DMS 273 treated with DMSO at 0.1 percent for 48 hours (cell line): ENCODE results near the gene TMEM141.
A peak's percentile ranks its signal among the peaks of the same experiment; 100 is the strongest.
"Not testable (repeated sequence)": the region's sequence is repeated elsewhere in the genome, so short reads cannot be mapped to it uniquely, and the experiment has no call there.

ENCODE experiments used
- DNase-seq: peaks from one replicate; lab custom pipeline; 2025; lab: John Stamatoyannopoulos, UW

Gene TMEM141

DNA sequence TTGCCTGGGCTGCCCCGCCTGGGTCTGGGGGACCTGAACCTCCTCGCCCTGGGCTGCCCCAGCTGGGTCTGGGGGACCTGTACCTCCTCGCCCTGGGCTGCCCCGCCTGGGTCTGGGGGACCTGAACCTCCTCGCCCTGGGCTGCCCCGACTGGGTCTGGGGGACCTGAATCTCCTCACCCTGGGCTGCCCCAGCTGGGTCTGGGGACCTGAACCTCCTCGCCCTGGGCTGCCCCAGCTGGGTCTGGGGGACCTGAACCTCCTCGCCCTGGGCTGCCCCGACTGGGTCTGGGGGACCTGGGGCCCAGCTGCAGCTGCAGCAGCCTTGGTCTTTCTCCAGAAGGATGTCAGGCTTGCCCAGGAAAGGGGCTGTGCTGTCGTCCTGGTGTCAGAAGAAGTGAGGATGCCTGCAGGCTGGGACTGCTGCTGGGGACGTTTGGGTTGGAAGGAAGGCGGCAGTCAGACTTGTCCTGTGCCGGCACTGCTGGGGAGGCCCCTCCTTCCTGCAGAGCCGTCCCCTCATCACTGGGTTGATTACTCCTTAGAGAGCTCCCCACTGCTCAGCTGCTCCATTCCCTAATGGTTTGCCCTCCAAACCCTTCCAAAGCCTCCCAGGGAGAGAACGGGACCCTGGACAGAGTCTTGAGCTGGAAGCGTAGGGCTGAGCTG is 42.4 kb downstream of the TMEM141 start:
- not testable (repeated sequence) for DNase-seq

DNA sequence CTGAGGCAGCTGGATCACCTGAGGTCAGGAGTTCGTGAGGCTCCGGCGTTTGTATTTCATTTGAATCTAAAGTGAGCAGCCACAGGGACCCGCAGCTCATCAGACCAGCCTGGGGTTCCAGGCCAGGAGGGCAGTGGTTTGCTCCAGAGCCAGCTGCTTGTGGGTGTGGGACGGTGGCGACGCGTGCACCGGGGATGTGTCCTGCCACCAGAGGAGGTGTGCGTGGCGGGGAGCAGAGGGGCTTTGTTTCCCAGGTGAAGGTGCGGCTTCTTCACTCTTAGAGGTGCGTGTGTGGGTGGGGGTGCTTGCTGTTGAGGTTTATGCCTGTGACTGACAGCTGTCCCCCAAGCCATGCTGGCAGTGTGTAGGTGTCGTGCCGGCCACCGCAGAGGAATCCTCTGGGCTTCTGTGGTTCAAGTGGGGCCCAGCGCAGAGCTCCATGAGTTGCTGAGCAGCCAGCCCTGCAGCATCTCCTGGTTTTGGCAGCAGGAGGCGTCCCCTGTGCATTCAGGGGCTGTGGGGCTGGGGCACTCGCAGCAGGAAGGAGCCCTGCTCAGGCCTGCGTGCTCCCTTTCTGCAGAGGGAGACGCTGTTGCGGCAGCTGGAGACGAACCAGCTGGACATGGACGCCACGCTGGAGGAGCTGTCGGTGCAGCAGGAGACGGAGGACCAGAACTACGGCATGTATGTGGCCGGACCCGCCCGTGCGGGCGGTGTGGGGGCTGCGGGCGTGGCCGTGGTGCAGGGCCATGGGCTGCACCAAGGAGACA is 44.2 kb downstream of the TMEM141 start:
- DNase-seq = no peak

DNA sequence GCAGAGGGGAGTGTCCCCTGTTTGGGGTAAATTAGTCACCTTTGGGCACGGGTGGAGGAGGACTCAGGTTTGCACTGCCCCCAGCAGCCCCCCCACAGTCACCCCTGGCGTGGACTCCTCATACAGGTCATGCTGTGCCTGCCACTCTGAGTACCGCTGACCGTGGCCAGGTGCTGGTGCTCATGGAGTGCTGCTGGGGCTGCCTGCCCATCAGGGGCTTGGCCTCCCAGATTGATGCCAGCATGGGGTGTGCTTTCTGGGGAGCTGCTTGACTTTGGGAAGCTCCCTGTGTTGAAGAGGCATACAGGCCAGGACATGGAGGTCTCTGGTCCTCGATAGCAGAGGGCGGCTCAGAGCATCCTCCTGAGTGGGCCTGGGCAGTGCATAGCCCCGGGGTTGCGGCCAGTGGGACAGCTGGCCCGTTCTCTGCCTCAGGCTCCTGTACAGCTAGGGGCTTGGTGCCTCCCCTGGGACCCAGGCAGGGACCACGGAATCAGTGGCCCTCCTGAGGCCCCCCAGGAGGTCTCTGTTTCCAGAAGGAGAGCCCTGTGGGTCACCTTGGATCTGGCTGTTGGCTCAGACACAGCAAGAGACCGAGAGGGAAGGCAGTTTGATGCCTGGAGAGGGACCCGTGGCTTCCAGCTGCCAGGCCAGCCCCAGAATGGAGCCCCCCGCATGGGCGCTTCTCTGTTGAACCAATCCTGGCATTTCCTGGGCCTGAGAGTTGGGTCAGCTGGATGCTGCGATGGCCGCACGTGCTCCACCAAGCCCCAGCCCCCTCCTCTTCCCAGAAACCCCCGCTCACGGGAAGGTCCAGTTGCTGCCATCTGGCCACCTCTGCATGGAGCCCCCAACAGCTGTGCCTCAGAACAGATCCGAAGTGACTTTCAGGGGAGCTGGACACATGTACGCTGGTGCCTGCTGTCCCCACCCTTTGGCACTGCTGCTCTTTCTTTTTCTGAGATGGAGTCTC is 45.1 kb downstream of the TMEM141 start:
- DNase-seq = no peak

DNA sequence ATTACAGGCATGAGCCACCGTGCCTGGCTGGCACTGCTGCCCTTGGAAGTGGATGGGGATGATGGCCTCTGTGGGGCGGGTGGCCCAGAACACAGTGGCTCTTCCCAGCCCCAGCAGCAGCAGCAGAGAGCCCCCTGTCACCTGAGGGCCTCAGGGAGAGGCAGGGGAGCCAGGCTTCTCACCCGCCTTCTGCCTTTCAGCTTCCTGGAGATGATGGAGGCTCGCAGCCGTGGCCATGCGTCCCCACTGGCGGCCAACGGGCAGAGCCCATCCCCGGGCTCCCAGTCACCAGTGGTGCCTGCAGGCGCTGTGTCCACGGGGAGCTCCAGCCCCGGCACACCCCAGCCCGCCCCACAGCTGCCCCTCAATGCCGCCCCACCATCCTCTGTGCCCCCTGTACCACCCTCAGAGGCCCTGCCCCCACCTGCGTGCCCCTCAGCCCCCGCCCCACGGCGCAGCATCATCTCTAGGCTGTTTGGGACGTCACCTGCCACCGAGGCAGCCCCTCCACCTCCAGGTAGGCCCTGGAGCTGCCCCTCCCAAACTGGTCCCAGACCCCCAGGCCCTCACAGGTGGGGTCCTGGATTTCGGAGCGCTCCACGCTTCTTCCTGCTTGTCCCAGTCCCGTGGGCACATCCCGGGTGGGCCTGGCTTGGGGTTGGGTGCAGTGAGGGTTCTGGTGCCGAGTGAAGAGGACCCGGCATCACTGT is 46.2 kb downstream of the TMEM141 start:
- no peak for DNase-seq

DNA sequence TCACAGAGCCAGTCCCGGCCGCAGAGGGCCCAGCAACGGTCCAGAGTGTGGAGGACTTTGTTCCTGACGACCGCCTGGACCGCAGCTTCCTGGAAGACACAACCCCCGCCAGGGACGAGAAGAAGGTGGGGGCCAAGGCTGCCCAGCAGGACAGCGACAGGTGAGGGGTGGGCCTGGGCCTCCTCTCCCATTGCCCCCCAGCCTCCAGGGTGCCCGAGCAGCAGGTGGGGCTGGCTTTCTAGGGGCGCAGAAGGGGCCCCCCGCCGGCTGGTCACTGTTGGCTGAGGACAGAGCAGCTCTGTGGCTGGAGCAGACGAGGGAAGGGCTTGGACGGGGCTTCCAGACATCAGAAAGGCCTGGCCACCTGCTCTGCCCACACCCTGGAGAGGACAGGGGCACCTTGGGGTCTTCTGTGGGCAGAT is 46.7 kb downstream of the TMEM141 start:
- DNase-seq = not testable (repeated sequence)

DNA sequence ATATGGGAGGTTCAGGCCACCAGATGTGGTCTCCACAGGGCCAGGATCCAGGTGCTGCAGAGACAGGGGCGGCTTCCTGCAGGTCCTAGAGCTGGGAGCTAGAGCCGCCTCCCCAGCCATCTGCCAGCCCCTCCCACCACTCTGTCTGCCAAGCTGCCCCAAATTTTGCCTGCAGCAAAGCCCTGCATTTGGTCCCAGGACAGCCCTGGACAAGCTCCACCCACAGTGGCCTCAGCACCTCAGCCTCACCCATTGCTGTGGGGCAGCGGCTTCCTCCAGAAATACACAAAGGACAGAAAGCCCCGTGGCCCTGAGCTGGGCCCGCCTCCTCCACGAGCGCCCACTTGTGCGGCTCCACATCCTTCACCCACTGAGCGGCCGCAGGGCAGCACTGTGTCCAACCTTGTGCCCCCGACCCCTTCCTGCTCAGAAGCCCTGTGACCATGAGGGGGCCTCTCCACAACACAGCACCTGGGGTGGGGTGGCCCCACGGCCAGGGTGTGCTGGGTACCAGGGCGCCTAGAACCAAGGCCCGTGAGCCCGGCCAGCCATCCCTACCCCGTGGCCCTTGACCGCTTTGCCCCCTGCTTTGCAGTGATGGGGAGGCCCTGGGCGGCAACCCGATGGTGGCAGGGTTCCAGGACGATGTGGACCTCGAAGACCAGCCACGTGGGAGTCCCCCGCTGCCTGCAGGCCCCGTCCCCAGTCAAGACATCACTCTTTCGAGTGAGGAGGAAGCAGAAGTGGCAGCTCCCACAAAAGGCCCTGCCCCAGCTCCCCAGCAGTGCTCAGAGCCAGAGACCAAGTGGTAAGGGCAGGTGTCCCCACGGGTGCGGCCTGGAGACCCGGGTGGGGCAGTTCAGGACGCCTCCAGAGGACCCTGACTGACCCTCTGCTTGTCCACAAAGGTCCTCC is 47.4 kb downstream of the TMEM141 start:
- no peak for DNase-seq

DNA sequence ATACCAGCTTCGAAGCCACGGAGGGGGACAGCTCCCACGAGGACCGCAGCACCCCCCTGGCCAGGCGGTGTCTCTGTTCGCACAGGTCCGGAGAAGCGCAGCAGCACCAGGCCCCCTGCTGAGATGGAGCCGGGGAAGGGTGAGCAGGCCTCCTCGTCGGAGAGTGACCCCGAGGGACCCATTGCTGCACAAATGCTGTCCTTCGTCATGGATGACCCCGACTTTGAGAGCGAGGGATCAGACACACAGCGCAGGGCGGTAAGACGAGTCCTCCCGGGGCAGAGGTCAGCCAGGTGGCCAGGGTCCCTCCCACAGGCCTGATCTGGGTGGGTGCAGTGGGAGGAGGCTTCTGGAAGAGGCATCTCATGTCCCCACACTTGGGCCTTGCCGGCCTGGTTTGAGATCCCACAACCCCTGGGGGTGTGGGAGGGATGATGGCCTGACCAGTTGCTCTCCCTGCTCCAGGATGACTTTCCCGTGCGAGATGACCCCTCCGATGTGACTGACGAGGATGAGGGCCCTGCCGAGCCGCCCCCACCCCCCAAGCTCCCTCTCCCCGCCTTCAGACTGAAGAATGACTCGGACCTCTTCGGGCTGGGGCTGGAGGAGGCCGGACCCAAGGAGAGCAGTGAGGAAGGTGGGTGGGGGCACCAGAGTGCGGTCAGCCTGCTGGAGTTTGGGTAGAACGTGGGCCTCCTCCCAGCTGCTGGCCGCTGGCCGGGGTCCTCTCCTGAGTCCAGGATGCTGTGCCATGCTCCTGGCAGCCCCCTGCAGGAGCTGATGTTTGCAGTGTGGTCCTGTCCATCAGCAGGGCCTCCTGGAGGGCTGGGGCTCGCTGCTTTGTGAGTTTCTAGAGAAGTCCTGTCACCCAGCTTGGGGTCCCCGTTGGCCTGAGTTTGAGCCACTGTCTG is 48.3 kb downstream of the TMEM141 start:
- no peak for DNase-seq

DNA sequence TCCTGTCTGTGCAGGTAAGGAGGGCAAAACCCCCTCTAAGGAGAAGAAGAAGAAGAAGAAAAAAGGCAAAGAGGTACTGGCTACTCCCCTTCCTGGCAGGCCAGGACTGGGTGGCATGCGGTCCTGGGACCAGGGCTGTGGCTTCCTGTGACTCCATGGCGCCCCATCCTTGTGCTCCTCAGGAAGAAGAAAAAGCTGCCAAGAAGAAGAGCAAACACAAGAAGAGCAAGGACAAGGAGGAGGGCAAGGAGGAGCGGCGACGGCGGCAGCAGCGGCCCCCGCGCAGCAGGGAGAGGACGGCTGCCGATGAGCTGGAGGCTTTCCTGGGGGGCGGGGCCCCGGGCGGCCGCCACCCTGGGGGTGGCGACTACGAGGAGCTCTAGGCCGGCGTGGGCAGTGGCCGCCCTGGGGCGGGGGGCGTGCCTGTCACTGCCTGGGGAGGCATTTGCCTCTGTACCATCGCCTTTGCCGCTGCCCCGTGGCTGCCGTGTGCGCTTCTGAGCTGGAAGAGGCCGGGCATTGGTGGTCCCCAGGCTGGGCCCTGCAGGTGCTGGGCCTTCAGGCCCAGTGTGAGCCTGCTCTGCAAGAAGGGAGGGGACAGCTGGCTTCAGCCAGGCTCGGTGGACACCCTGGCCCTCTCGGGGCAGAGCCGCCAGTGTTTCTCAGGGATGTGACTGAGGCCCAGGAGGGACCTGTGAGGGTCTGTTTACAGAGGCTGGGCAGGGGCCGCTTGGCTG is 49.2 kb downstream of the TMEM141 start:
- DNase-seq = no peak

DNA sequence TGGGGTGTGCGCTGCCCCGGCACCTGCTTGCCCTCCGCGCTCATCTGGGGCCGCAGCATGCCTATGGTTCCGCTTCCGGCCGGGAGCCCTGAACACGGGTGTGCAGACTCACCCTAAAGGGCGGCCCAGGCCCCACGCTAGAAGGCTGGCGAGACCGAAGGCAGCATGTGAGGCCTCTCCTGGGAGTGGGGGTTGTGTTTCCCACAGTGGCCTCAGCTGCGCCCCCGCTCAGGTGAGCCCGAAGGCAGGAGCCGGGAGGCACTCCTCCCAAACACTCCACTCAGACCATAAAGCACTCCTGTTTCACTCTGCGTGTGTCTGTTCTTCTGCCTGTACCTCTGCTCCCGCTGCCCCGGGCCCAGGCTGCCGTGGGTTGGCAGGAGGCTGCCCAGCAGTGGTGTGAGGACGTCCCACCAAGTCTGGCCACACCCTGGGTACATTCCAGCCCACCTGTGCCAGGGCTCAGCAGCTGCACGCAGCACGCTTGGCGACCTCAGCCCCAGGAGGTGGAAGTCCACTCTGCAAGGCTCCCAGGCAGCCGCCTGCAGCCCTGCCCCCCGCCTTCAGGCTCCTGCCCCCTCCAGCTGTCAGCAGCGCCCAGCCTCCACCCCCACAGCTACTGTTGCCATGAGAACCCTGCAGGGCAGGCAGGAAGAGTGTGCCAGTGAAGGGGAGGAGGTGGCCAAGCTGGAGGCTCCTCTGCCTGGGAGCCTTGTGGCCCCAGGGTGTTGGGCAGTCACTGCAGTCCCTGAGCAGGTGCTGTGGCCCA is 49.9 kb downstream of the TMEM141 start:
- peak; percentile 85 for DNase-seq

DNA sequence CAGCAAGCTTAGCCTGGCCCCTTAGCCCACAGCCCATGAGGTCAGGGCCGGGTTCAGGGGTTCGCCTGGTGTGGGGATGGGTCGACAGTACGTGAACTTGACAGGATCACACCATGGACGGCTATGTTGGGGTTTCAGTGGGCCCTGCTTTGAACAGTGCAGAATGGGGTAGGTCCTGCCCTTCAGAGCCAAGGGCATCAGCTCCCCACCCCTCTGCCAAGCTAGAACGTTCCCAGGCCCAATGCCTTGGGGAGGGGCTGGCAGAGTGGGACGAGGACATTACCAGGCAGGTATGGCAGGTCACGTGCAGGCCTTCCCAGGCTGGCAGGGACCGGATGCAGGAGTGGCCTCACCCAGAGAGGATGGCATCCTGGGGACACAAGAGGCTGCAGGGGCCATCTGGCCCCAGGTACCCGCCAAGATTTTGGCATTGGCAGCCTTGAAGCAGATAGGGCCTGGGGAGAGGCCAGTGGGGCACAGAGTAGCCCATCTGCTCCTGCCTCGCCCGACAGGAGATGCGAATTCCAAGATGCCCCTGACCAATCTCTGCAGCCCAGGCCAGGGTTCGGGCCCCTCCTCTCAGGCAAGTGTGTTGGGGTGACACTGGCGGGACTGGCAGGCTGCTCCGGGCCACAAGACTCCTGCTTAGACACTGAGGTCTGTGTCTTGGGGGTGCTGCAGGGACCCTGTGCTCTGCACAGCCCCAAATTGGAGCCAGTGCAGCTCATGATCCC is 50.7 kb downstream of the TMEM141 start:
- peak; percentile 74 for DNase-seq

DNA sequence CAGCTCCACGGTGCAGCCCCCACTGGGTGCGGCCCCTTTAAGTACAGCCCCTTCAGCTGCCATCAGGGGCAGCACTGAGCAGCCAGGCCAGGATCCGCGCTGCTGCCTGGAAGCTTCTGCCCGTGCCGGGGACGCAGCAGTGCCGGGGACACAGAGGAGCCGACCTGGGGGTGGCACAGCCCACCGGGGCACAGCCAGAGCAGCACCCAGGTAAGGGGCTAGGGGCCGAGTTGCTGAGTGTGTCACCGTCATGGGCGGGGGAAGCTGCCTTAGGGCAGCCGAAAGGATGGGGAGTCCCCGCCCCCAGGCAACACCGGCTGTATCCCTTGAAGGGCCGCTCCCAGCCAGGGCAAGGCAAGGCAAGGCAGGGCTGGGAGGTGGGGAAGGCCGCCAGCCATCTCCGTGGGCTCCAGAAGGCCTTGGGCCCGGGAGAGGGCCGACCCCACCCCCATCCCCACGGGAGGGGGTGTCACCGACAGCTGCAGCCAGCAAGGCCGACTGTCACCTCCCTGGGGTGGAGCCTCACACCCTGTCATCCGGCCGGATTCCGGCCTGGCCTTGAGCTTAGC is 51.3 kb downstream of the TMEM141 start, which contains the start of gene AJM1:
AJM1 (plus strand) TSS at position 99 of the 569 bp plus-strand sequence. CDS start 1,937 bp downstream, outside the sequence.
- DNase-seq = not testable (repeated sequence)
